ENCODE measurements around the gene UVSSA. TPM values are rescaled to one million over a fixed set of nuclear protein-coding genes. Genes with fewer than 3 reads are reported as not detected.

Gene UVSSA
- polyA plus RNA-seq, 1 of the 3 experiments (the other 2 are of a cell fraction), result 14.9 TPM

GRCh38 chr4:1321486-1321885 is 25.5 kb upstream of the UVSSA start (continued):
- TF ChIP-seq, protein P1, sequence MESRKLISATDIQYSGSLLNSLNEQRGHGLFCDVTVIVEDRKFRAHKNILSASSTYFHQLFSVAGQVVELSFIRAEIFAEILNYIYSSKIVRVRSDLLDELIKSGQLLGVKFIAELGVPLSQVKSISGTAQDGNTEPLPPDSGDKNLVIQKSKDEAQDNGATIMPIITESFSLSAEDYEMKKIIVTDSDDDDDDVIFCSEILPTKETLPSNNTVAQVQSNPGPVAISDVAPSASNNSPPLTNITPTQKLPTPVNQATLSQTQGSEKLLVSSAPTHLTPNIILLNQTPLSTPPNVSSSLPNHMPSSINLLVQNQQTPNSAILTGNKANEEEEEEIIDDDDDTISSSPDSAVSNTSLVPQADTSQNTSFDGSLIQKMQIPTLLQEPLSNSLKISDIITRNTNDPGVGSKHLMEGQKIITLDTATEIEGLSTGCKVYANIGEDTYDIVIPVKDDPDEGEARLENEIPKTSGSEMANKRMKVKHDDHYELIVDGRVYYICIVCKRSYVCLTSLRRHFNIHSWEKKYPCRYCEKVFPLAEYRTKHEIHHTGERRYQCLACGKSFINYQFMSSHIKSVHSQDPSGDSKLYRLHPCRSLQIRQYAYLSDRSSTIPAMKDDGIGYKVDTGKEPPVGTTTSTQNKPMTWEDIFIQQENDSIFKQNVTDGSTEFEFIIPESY (IDR thresholded peaks at IDR 0.05; ENCODE audit: borderline replicate concordance, low read depth), result no peak

DNA sequence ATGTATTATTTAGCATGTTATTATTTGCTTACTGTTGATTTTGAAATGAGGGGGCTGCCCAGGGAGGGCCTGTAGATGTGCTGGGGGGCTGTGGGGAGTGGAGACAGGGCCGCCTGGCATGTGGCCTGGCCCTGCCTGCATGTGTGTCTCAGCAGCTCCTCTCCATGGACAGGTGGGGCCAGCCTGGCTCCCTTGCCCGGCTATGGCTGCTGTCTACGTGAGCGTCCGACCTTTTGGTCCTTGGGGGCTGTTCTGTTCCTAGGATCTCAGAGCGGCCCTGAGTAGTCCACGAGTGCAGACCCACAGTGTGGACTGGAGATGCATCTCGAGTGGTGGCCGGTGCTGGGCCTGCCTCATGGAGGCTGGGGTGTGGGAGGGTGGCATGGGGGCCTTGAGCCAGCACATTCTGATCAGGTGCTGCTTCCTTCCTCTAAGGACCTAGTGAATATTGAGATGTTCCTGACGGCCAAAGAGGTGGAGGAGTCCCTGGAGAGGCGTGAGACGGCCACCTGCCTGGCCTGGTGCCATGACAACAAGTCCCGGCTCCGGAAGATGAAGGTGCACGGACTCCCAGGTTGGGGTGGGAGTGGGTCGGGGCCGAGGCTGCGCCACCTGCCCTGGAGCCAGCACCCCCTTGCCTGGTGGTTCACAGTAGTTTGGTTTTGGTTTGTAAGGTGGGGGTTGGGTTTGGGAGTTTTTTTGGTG is 24.9 kb upstream of the UVSSA start:
- no peak overlapping the region for H3K4me2 ChIP-seq
- H3F3A ChIP-seq (replicated peaks; ENCODE audit: insufficient read depth), result peaks cover 56% of the 10 kb centered on the region
- ChIA-PET CTCF (no interaction called here), POLR2A (no interaction called here)
- H4K20me1 ChIP-seq (ENCODE audit: insufficient read depth), result peaks cover 10% of the 10 kb centered on the region
- no peaks in the 10 kb centered on the region for H3K9me2 ChIP-seq
- no peak overlapping the region for H3K9ac ChIP-seq
- H3K36me3 ChIP-seq (replicated peaks in 1 of 2; ENCODE audit: control insufficient read depth in 1 of 2, insufficient read depth in 2 of 2, low read length in 1 of 2), result peaks cover 25 to 41% of the 10 kb centered on the region in 2 experiments
- H3K9me3 ChIP-seq, result no peaks in the 10 kb centered on the region
- DNase-seq, result no peak
- H3K4me3 ChIP-seq (ENCODE audit: low read depth in 2 of 2, low read length in 1 of 2), result no peak overlapping the region
- no peak overlapping the region for H2AFZ ChIP-seq (ENCODE audit: low read depth)
- H3K27ac ChIP-seq (ENCODE audit: low read depth in 2 of 2, low read length in 1 of 2), result peak overlapping the region in 1 of 2 experiments; percentile 84; a peak in 2 of 4 replicates
- TF ChIP-seq MEF2A (IDR thresholded peaks at IDR 0.05; ENCODE audit: borderline replicate concordance, low read depth) (no peak), MXI1 (IDR thresholded peaks at IDR 0.05; ENCODE audit: low read depth, low read length) (no peak), RCOR1 (IDR thresholded peaks at IDR 0.05; ENCODE audit: low read length) (no peak), NFIC (IDR thresholded peaks at IDR 0.05; ENCODE audit: borderline replicate concordance) (no peak), GABPA (IDR thresholded peaks at IDR 0.05; ENCODE audit: low read depth) (no peak), RXRA (IDR thresholded peaks at IDR 0.05; ENCODE audit: borderline replicate concordance, low read depth) (no peak), NRF1 (IDR thresholded peaks at IDR 0.05; ENCODE audit: low read depth, low read length) (no peak), USF1 (IDR thresholded peaks at IDR 0.05; ENCODE audit: borderline replicate concordance, low read depth) (no peak), SMC3 (IDR thresholded peaks at IDR 0.05; ENCODE audit: low read depth, low read length) (no peak)
- TF ChIP-seq, protein P2, sequence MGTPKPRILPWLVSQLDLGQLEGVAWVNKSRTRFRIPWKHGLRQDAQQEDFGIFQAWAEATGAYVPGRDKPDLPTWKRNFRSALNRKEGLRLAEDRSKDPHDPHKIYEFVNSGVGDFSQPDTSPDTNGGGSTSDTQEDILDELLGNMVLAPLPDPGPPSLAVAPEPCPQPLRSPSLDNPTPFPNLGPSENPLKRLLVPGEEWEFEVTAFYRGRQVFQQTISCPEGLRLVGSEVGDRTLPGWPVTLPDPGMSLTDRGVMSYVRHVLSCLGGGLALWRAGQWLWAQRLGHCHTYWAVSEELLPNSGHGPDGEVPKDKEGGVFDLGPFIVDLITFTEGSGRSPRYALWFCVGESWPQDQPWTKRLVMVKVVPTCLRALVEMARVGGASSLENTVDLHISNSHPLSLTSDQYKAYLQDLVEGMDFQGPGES (IDR thresholded peaks at IDR 0.05; ENCODE audit: low read depth, low read length), result no peak
- no peaks in the 10 kb centered on the region for H3K27me3 ChIP-seq (ENCODE audit: insufficient read depth)
- peaks cover 30% of the 10 kb centered on the region; the same call in 1 of the 2 replicates for H3K79me2 ChIP-seq (ENCODE audit: insufficient read depth)
- 96% methylated on average over 18 of the region's 18 CpGs for WGBS (ENCODE audit: low lambda C conversion rate)
- peaks cover 0 to 7% of the 10 kb centered on the region in 2 experiments; a peak in 2 of 4 replicates for H3K4me1 ChIP-seq (ENCODE audit: control insufficient read depth in 1 of 2, insufficient read depth in 2 of 2, low read depth in 1 of 2, low read length in 1 of 2)

All from SK-N-SH (cell line).